ENCODE results near the gene KLK15.

DNA sequence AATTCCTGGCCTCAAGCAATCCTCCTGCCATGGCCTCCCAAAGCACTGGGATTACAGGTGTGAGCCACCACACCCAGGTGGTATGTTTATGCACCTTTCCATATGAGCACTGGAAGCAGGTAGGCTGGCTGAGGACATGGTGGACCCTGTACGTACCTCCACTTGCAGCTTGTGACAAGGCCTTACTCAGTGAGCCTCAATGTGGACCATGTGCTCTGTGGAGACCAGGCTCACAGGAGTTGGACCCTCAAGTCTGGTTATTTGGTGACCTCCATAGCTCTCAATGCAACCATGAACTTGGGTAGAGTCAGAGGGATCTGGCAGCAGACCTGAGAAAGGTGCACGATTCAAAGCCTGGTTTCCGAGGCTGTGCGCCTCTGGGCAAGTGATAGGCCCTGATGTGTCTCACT lies 37.7 kb downstream of the KLK15 start:
- TF ChIP-seq, protein P1, sequence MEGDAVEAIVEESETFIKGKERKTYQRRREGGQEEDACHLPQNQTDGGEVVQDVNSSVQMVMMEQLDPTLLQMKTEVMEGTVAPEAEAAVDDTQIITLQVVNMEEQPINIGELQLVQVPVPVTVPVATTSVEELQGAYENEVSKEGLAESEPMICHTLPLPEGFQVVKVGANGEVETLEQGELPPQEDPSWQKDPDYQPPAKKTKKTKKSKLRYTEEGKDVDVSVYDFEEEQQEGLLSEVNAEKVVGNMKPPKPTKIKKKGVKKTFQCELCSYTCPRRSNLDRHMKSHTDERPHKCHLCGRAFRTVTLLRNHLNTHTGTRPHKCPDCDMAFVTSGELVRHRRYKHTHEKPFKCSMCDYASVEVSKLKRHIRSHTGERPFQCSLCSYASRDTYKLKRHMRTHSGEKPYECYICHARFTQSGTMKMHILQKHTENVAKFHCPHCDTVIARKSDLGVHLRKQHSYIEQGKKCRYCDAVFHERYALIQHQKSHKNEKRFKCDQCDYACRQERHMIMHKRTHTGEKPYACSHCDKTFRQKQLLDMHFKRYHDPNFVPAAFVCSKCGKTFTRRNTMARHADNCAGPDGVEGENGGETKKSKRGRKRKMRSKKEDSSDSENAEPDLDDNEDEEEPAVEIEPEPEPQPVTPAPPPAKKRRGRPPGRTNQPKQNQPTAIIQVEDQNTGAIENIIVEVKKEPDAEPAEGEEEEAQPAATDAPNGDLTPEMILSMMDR (IDR thresholded peaks at IDR 0.05), result no peak
- TF ChIP-seq POLR2AphosphoS5 (IDR thresholded peaks at IDR 0.05; ENCODE audit: insufficient read depth in 1 of 2, low read depth in 1 of 2), result no peak
- no peak for TF ChIP-seq POLR2A (IDR thresholded peaks at IDR 0.05)
